ENCODE results near the gene LONP1.

Gene LONP1

GRCh38 chr19:5666921-5667610 is 52.9 kb downstream of the LONP1 start:
- no peak for DNase-seq (ENCODE audit: low read depth)
- H3K4me3 ChIP-seq (ENCODE audit: low read depth, low read length): no peak overlapping the region

GRCh38 chr19:5665781-5666513 is 54.0 kb downstream of the LONP1 start:
- peak; percentile 51 for DNase-seq (ENCODE audit: low read depth)
- no peak overlapping the region for H3K4me3 ChIP-seq (ENCODE audit: low read depth, low read length)

GRCh38 chr19:5664515-5664914 is 55.4 kb downstream of the LONP1 start:
- no peak for DNase-seq (ENCODE audit: low read depth)

GRCh38 chr19:5663904-5664303 is 56.0 kb downstream of the LONP1 start:
- no peak overlapping the region for H3K4me3 ChIP-seq (ENCODE audit: low read depth, low read length)
- DNase-seq (ENCODE audit: low read depth): no peak

More at GRCh38 chr19:5664515-5664914, 55.4 kb downstream of the LONP1 start:
- H3K4me3 ChIP-seq (ENCODE audit: low read depth, low read length): no peak overlapping the region

GRCh38 chr19:5661483-5661882 is 58.5 kb downstream of the LONP1 start:
- H3K4me3 ChIP-seq (ENCODE audit: low read depth, low read length): no peak overlapping the region
- DNase-seq (ENCODE audit: low read depth): no peak

GRCh38 chr19:5655412-5655811 is 64.5 kb downstream of the LONP1 start:
- DNase-seq (ENCODE audit: low read depth): no peak
- H3K4me3 ChIP-seq (ENCODE audit: low read depth, low read length): no peak overlapping the region

- H3K4me3 ChIP-seq (ENCODE audit: low read depth, low read length): no peak overlapping the region
- no peak for DNase-seq (ENCODE audit: low read depth)
Measured at GRCh38 chr19:5654931-5655330, 65.0 kb downstream of the LONP1 start.

- no peak overlapping the region for H3K4me3 ChIP-seq (ENCODE audit: low read depth, low read length)
- DNase-seq (ENCODE audit: low read depth): no peak
Measured at GRCh38 chr19:5652261-5652660, 67.7 kb downstream of the LONP1 start.

- no peak for DNase-seq (ENCODE audit: low read depth)
- no peak overlapping the region for H3K4me3 ChIP-seq (ENCODE audit: low read depth, low read length)
Measured at GRCh38 chr19:5651361-5651760, 68.6 kb downstream of the LONP1 start.

GRCh38 chr19:5648464-5648863 is 71.5 kb downstream of the LONP1 start:
- DNase-seq (ENCODE audit: low read depth): no peak
- H3K4me3 ChIP-seq (ENCODE audit: low read depth, low read length): no peak overlapping the region

GRCh38 chr19:5646703-5647102 is 73.2 kb downstream of the LONP1 start:
- no peak overlapping the region for H3K4me3 ChIP-seq (ENCODE audit: low read depth, low read length)
- no peak for DNase-seq (ENCODE audit: low read depth)

GRCh38 chr19:5645409-5645808 is 74.5 kb downstream of the LONP1 start:
- no peak for DNase-seq (ENCODE audit: low read depth)
- no peak overlapping the region for H3K4me3 ChIP-seq (ENCODE audit: low read depth, low read length)

GRCh38 chr19:5644037-5644436 is 75.9 kb downstream of the LONP1 start:
- DNase-seq (ENCODE audit: low read depth): no peak
- no peak overlapping the region for H3K4me3 ChIP-seq (ENCODE audit: low read depth, low read length)

- no peak for DNase-seq (ENCODE audit: low read depth)
- H3K4me3 ChIP-seq (ENCODE audit: low read depth, low read length): no peak overlapping the region
Measured at GRCh38 chr19:5643060-5643459, 76.9 kb downstream of the LONP1 start.

- DNase-seq (ENCODE audit: low read depth): no peak
- H3K4me3 ChIP-seq (ENCODE audit: low read depth, low read length): no peak overlapping the region
Measured at GRCh38 chr19:5642204-5642603, 77.7 kb downstream of the LONP1 start.
